ENCODE measurements around the gene ALDH16A1.

The ALDH16A1 gene

DNA sequence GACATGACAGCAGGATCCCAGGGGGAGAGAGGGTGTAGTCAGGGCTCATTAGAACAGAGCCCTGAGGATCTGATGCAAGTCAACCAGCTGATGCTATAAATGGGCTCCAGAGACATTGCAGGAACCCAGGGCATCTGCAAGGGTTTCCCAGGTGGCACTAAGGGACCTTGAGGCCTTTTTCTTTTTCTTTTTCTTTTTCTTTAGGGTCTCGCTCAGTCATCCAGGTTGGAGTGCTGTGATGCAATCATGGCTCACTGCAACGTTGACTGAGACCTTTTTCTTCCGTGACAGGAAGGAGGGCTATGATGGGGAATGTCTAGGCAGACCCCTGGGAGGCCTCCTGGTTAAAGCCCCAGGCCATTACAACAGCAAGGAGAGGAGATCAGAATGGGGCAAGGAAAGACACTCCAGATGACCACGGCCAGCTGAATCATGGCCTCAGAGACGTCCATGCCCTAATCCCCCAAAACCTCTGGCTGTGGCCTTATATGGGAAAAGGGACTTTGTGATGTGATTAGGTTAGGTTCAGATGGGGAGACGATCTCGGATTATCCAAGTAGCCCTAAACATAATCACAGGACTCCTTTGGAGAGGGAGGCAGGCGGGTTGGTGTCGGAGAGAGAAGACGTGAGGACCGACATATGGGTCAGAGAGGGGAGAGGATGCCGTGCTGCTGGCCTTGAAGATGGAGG is 54.9 kb downstream of the ALDH16A1 start:
- Histone ChIP-seq H3K79me2 (ENCODE audit: control insufficient read depth, low read length) (no peaks in the 10 kb centered on the region), H4K20me1 (ENCODE audit: control insufficient read depth, insufficient read depth, low read depth, low read length) (no peaks in the 10 kb centered on the region), H3K36me3 (ENCODE audit: control insufficient read depth, low read length) (no peaks in the 10 kb centered on the region), H3K4me3 (ENCODE audit: low read length) (no peak overlapping the region), H3F3A (ENCODE audit: control insufficient read depth, insufficient read depth) (peaks cover 10% of the 10 kb centered on the region), H3K4me1 (ENCODE audit: control insufficient read depth, low read length) (peaks cover 16% of the 10 kb centered on the region), H3K27me3 (ENCODE audit: control insufficient read depth, low read length) (peaks cover 6% of the 10 kb centered on the region; the same call in 1 of the 2 replicates), H3K27ac (ENCODE audit: low read depth, low read length) (no peak overlapping the region), H3K4me2 (ENCODE audit: low read length) (no peak overlapping the region), H3K9me2 (replicated peaks; ENCODE audit: control insufficient read depth, low read length) (no peaks in the 10 kb centered on the region), H3K9me3 (ENCODE audit: control insufficient read depth, insufficient read depth, low read length) (no peaks in the 10 kb centered on the region)
- no peak for TF ChIP-seq EZH2phosphoT487 (IDR thresholded peaks at IDR 0.05; ENCODE audit: borderline replicate concordance, low read length)

DNA sequence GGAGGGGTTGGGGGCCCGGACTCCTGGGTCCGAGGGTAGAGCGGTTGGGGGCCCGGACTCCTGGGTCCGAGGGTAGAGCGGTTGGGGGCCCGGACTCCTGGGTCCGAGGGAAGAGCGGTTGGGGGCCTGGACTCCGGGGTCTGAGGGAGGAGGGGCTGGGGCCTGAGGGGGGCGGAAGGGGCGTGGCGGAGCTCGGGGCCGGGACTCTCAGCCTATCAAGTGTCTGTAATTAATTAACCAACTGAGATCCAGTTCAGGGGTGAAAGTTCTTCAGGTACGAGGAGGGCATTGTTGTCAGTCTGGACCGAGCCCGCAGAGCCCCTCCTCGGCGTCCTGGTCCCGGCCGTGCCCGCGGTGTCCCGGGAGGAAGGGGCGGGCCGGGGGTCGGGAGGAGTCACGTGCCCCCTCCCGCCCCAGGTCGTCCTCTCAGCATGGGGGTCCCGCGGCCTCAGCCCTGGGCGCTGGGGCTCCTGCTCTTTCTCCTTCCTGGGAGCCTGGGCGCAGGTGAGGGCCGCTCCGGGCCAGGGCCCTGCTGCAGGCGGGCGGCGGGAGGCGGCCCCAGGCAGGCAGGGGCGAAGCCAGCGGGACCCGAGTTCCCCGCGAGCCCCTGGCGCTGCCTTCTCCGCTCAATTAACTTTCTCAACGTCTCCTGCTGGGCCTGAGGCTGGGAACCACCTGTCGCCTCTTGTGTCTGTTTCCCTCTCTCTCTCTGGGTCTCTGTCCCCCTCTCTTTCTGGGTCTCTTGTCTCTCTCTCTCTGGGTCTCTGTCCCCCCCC is 60.1 kb downstream of the ALDH16A1 start:
- no peaks in the 10 kb centered on the region for H3K79me2 ChIP-seq (ENCODE audit: control insufficient read depth, low read length)
- H3K9me2 ChIP-seq (replicated peaks; ENCODE audit: control insufficient read depth, low read length): no peaks in the 10 kb centered on the region
- H3K9me3 ChIP-seq (ENCODE audit: control insufficient read depth, insufficient read depth, low read length): no peaks in the 10 kb centered on the region
- TF ChIP-seq, protein P1, sequence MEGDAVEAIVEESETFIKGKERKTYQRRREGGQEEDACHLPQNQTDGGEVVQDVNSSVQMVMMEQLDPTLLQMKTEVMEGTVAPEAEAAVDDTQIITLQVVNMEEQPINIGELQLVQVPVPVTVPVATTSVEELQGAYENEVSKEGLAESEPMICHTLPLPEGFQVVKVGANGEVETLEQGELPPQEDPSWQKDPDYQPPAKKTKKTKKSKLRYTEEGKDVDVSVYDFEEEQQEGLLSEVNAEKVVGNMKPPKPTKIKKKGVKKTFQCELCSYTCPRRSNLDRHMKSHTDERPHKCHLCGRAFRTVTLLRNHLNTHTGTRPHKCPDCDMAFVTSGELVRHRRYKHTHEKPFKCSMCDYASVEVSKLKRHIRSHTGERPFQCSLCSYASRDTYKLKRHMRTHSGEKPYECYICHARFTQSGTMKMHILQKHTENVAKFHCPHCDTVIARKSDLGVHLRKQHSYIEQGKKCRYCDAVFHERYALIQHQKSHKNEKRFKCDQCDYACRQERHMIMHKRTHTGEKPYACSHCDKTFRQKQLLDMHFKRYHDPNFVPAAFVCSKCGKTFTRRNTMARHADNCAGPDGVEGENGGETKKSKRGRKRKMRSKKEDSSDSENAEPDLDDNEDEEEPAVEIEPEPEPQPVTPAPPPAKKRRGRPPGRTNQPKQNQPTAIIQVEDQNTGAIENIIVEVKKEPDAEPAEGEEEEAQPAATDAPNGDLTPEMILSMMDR (IDR thresholded peaks at IDR 0.05; ENCODE audit: low read depth, low read length, poor library complexity, severe bottlenecking): no peak
- no peak for TF ChIP-seq EZH2phosphoT487 (IDR thresholded peaks at IDR 0.05; ENCODE audit: borderline replicate concordance, low read length)
- peaks cover 31% of the 10 kb centered on the region for H3K4me1 ChIP-seq (ENCODE audit: control insufficient read depth, low read length)
- H3K36me3 ChIP-seq (ENCODE audit: control insufficient read depth, low read length): no peaks in the 10 kb centered on the region
- peaks cover 11% of the 10 kb centered on the region; the same call in 1 of the 2 replicates for H3K27me3 ChIP-seq (ENCODE audit: control insufficient read depth, low read length)
- H3F3A ChIP-seq (ENCODE audit: control insufficient read depth, insufficient read depth): peaks cover 10% of the 10 kb centered on the region
- H3K4me2 ChIP-seq (ENCODE audit: low read length): peak overlapping the region; percentile 98
- peak overlapping the region; percentile 83 for H3K4me3 ChIP-seq (ENCODE audit: low read length)
- H3K27ac ChIP-seq (ENCODE audit: low read depth, low read length): no peak overlapping the region
- no peaks in the 10 kb centered on the region for H4K20me1 ChIP-seq (ENCODE audit: control insufficient read depth, insufficient read depth, low read depth, low read length)

DNA sequence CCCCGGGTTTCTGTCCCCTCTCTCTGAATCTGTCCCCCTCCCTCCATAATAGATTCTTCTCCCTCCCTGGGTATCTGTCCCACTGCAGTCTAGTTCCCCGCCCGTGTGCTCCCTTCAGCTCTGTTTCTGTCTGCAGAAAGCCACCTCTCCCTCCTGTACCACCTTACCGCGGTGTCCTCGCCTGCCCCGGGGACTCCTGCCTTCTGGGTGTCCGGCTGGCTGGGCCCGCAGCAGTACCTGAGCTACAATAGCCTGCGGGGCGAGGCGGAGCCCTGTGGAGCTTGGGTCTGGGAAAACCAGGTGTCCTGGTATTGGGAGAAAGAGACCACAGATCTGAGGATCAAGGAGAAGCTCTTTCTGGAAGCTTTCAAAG is 60.7 kb downstream of the ALDH16A1 start:
- no peaks in the 10 kb centered on the region for H3K36me3 ChIP-seq (ENCODE audit: control insufficient read depth, low read length)
- no peaks in the 10 kb centered on the region for H3K9me2 ChIP-seq (replicated peaks; ENCODE audit: control insufficient read depth, low read length)
- no peak for TF ChIP-seq EZH2phosphoT487 (IDR thresholded peaks at IDR 0.05; ENCODE audit: borderline replicate concordance, low read length)
- TF ChIP-seq, protein P1 (IDR thresholded peaks at IDR 0.05; ENCODE audit: low read depth, low read length, poor library complexity, severe bottlenecking): no peak
- peaks cover 10% of the 10 kb centered on the region for H3F3A ChIP-seq (ENCODE audit: control insufficient read depth, insufficient read depth)
- H3K79me2 ChIP-seq (ENCODE audit: control insufficient read depth, low read length): no peaks in the 10 kb centered on the region
- H3K4me3 ChIP-seq (ENCODE audit: low read length): peak overlapping the region; percentile 83
- H4K20me1 ChIP-seq (ENCODE audit: control insufficient read depth, insufficient read depth, low read depth, low read length): no peaks in the 10 kb centered on the region
- peaks cover 11% of the 10 kb centered on the region; the same call in 1 of the 2 replicates for H3K27me3 ChIP-seq (ENCODE audit: control insufficient read depth, low read length)
- peak overlapping the region; percentile 98 for H3K4me2 ChIP-seq (ENCODE audit: low read length)
- H3K4me1 ChIP-seq (ENCODE audit: control insufficient read depth, low read length): peaks cover 31% of the 10 kb centered on the region
- no peak overlapping the region for H3K27ac ChIP-seq (ENCODE audit: low read depth, low read length)
- no peaks in the 10 kb centered on the region for H3K9me3 ChIP-seq (ENCODE audit: control insufficient read depth, insufficient read depth, low read length)

DNA sequence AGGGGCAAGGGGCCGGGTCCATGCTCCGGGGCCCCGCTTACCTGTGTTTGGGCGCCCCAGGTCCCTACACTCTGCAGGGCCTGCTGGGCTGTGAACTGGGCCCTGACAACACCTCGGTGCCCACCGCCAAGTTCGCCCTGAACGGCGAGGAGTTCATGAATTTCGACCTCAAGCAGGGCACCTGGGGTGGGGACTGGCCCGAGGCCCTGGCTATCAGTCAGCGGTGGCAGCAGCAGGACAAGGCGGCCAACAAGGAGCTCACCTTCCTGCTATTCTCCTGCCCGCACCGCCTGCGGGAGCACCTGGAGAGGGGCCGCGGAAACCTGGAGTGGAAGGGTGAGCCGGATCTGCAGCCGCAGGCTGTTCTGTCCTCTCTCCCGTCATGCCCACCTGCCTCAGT is 61.1 kb downstream of the ALDH16A1 start:
- no peaks in the 10 kb centered on the region for H3K36me3 ChIP-seq (ENCODE audit: control insufficient read depth, low read length)
- no peak overlapping the region for H3K4me2 ChIP-seq (ENCODE audit: low read length)
- no peaks in the 10 kb centered on the region for H3K9me2 ChIP-seq (replicated peaks; ENCODE audit: control insufficient read depth, low read length)
- peaks cover 10% of the 10 kb centered on the region for H3F3A ChIP-seq (ENCODE audit: control insufficient read depth, insufficient read depth)
- no peaks in the 10 kb centered on the region for H4K20me1 ChIP-seq (ENCODE audit: control insufficient read depth, insufficient read depth, low read depth, low read length)
- no peak overlapping the region for H3K4me3 ChIP-seq (ENCODE audit: low read length)
- no peak overlapping the region for H3K27ac ChIP-seq (ENCODE audit: low read depth, low read length)
- H3K4me1 ChIP-seq (ENCODE audit: control insufficient read depth, low read length): peaks cover 31% of the 10 kb centered on the region
- no peak for TF ChIP-seq EZH2phosphoT487 (IDR thresholded peaks at IDR 0.05; ENCODE audit: borderline replicate concordance, low read length)
- TF ChIP-seq, protein P1 (IDR thresholded peaks at IDR 0.05; ENCODE audit: low read depth, low read length, poor library complexity, severe bottlenecking): no peak
- H3K9me3 ChIP-seq (ENCODE audit: control insufficient read depth, insufficient read depth, low read length): no peaks in the 10 kb centered on the region
- H3K79me2 ChIP-seq (ENCODE audit: control insufficient read depth, low read length): no peaks in the 10 kb centered on the region
- peaks cover 11% of the 10 kb centered on the region; the same call in 1 of the 2 replicates for H3K27me3 ChIP-seq (ENCODE audit: control insufficient read depth, low read length)

Measured in DOHH2 (cell line).